Dendritic cell treated with granulocyte-macrophage colony-stimulating factor and Interleukin-4, amounts not matched to agents 40 ng/mL and 50 ng/mL, for 4 days (primary cell): Measurements from ENCODE around the gene NAXD.

ENCODE experiments used
- H3K27ac Mint-ChIP-seq: one replicate; pipeline ENCODE4 v1.8.0; 2022; ENCODE audit warnings: mild to moderate bottlenecking, mixed read lengths
- H3K27me3 Mint-ChIP-seq: one replicate; pipeline ENCODE4 v1.8.0; 2022; ENCODE audit warnings: mild to moderate bottlenecking, mixed read lengths
- H3K36me3 Mint-ChIP-seq: one replicate; pipeline ENCODE4 v1.8.0; 2022; ENCODE audit warnings: low read depth, mixed read lengths
- H3K4me1 Mint-ChIP-seq: one replicate; pipeline ENCODE4 v1.8.0; 2022; ENCODE audit warnings: low read depth, mixed read lengths
- H3K4me3 Mint-ChIP-seq: one replicate; pipeline ENCODE4 v1.8.0; 2022; ENCODE audit warnings: mild to moderate bottlenecking, moderate library complexity, mixed read lengths
- H3K9me3 Mint-ChIP-seq: one replicate; pipeline ENCODE4 v1.8.0; 2022; ENCODE audit warnings: mixed read lengths
- intact Hi-C: fragments of 100-400 bp; cut with micrococcal nuclease; formaldehyde crosslinking; loops from one replicate; pipeline ENCODE4 v1.15.0; 2022

Gene NAXD

DNA sequence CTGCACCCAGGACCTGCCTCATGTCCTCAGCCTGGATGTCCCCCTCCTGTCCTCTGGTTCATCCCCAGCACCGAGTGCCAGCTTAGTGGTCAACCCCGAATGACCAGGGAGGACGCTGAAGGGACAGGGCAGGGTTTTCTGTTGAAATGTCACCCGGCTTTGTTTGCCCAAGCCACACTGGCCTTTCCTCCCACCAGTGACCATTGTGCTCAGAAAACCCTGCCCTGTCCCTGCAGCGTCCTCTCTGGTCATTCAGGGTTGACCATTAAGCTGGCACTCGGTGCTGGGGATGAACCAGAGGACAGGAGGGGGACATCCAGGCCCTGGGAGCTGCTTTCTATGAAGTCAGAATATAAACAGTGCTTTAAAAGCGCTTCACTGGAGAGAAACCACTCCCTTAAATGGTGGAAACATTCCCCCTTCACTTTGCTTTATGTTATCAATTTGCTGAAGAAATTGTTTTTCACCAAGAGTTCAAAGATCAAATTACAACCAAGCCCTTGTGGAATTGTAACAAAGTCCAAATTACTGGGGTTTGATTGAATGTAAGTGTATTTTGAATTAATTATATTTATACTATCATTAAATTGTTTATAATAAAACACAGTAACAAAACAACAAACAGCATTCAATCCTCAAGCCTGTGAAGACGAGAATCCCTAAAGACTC, 69.2 kb downstream of the NAXD start:
- no peak overlapping the region for H3K4me3 Mint-ChIP-seq
- intact Hi-C loops: no loop called here
- H3K36me3 Mint-ChIP-seq: peaks cover 96% of the 10 kb centered on the region
- no peaks in the 10 kb centered on the region for H3K27me3 Mint-ChIP-seq
- no peaks in the 10 kb centered on the region for H3K9me3 Mint-ChIP-seq
- H3K27ac Mint-ChIP-seq: no peak overlapping the region
- peaks cover 10% of the 10 kb centered on the region for H3K4me1 Mint-ChIP-seq

DNA sequence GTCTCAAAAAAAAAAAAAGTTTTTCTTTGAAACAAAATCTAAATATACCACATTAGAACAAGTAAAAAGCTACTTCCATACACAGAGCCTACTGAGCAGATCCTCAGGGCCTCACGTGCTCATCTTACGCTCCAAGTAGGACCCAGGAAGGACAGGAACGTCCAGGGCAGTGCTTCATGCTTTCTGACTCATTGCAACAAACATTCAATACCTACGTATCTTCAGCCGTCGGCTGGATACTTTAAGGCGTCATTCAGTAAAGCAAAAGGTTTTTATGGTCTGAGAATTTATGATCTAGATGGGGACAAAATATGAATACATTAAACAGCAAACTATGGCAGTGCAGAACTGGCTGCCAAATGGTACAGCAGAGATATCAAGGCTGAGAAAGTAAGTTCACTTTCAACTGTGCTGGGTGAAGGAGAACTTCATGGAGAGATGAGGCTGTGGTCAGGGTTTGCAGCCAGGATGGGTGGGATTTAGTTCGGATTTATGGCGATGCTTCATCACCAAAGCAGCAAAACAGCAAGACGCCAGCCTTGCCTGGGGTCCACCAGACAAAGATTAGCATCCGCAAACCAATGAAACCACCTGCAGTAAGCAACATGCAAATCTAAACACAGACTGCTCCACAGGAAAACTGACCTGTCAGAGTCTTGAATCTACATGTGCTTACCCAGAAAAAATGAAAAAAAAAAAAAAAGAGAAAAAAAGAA, 70.1 kb downstream of the NAXD start:
- no peaks in the 10 kb centered on the region for H3K27me3 Mint-ChIP-seq
- no peaks in the 10 kb centered on the region for H3K9me3 Mint-ChIP-seq
- H3K4me3 Mint-ChIP-seq: no peak overlapping the region
- H3K4me1 Mint-ChIP-seq: peaks cover 5% of the 10 kb centered on the region
- peaks cover 95% of the 10 kb centered on the region for H3K36me3 Mint-ChIP-seq
- intact Hi-C loops: no loop called here
- no peak overlapping the region for H3K27ac Mint-ChIP-seq

DNA sequence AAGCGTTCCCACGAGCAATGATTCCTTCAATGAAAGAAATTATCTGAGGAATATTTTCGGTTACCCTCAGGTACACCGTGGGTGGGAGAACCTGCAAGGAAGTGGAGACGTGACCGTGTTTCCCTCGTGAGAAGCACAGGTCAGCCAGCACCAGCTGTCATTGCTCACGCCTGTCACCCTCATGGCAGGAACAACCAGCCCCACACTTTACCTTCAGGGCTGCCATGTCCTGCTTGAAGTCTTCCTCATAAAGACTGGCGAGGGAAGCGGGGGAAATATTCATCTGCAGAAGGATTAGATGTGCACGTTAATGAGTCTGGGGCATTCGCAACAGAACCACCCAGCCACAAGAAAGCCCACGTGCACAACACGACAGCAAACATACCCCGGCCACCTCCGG, 72.4 kb downstream of the NAXD start:
- H3K9me3 Mint-ChIP-seq: no peaks in the 10 kb centered on the region
- H3K27me3 Mint-ChIP-seq: no peaks in the 10 kb centered on the region
- no peak overlapping the region for H3K4me3 Mint-ChIP-seq
- H3K27ac Mint-ChIP-seq: no peak overlapping the region
- intact Hi-C loops: no loop called here
- peaks cover 97% of the 10 kb centered on the region for H3K36me3 Mint-ChIP-seq
- no peaks in the 10 kb centered on the region for H3K4me1 Mint-ChIP-seq

DNA sequence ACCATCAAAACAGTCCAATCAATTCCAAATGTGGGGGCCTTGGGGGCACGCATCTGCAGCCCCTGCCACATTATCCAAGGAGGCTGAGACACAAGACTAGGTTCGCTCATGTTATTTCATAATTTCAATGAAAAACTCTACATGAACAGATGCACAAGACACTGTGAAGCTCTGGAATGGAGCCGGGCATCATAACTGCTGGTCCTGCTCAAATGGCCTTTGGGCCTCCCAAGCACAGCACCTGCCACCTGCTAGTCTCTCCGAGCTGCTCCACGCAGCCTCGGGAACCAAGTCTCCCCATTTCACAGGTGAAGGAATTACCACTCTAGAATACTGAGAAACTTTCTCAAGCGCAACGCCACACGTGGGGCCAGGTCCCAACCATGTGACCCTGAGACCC, 73.7 kb downstream of the NAXD start:
- H3K4me3 Mint-ChIP-seq: no peak overlapping the region
- intact Hi-C loops: no loop called here
- no peaks in the 10 kb centered on the region for H3K27me3 Mint-ChIP-seq
- H3K4me1 Mint-ChIP-seq: no peaks in the 10 kb centered on the region
- H3K36me3 Mint-ChIP-seq: peaks cover 97% of the 10 kb centered on the region
- no peak overlapping the region for H3K27ac Mint-ChIP-seq
- no peaks in the 10 kb centered on the region for H3K9me3 Mint-ChIP-seq
